KMS-11 (cell line): ENCODE data around the gene RPTOR.

Experiments
- H2AFZ ChIP-seq: fragments of 200-600 bp; sonication (generic); 2 replicates; pipeline ENCODE4 v1.6.1; 2016; ENCODE audit warnings: antibody characterized with exemption, mixed run types, low read depth
- H3K27ac ChIP-seq: fragments of 200-600 bp; sonication (generic); 2 replicates; pipeline ENCODE4 v1.6.1; 2016; ENCODE audit warnings: mild to moderate bottlenecking, mixed run types
- H3K27me3 ChIP-seq: fragments of 200-600 bp; sonication (generic); 2 replicates; pipeline ENCODE4 v1.6.1; 2017; ENCODE audit warnings: mild to moderate bottlenecking, low read depth, mixed run types, moderate library complexity; ENCODE audit not compliant: insufficient read depth
- H3K36me3 ChIP-seq: fragments of 200-600 bp; sonication (generic); 2 replicates; pipeline ENCODE4 v1.6.1; 2017; ENCODE audit warnings: mild to moderate bottlenecking, mixed run types; ENCODE audit not compliant: insufficient read depth
- H3K4me1 ChIP-seq: fragments of 200-600 bp; sonication (generic); 2 replicates; pipeline ENCODE4 v1.6.1; 2016; ENCODE audit warnings: mild to moderate bottlenecking, low read depth, mixed run types; ENCODE audit not compliant: poor library complexity, severe bottlenecking
- H3K4me2 ChIP-seq: fragments of 200-600 bp; sonication (generic); 2 replicates; pipeline ENCODE4 v1.7.0; 2016; ENCODE audit warnings: mild to moderate bottlenecking, mixed run types
- H3K4me3 ChIP-seq: fragments of 200-600 bp; sonication (generic); IDR thresholded peaks from 2 replicates; pipeline ENCODE4 v1.6.1; 2017; ENCODE audit warnings: low read depth, low read length, mixed read lengths; ENCODE audit not compliant: insufficient read depth
- H3K79me2 ChIP-seq: fragments of 200-600 bp; sonication (generic); 2 replicates; pipeline ENCODE4 v1.6.1; 2016; ENCODE audit warnings: low read depth, mixed run types; ENCODE audit not compliant: insufficient read depth
- H3K9ac ChIP-seq: fragments of 200-600 bp; sonication (generic); 2 replicates; pipeline ENCODE4 v1.6.1; 2016; ENCODE audit warnings: mild to moderate bottlenecking, mixed run types
- H4K20me1 ChIP-seq: fragments of 200-600 bp; sonication (generic); 2 replicates; pipeline ENCODE4 v1.6.1; 2016; ENCODE audit warnings: mild to moderate bottlenecking, mixed run types; ENCODE audit not compliant: insufficient read depth
- CTCF ChIP-seq: fragments of 200-600 bp; sonication (generic); conservative IDR thresholded peaks from 2 replicates; pipeline ENCODE4 v1.6.1; 2017; ENCODE audit warnings: low read depth, mild to moderate bottlenecking, antibody characterized with exemption, low read length, moderate library complexity, mixed read lengths

RPTOR gene

GRCh38 chr17:80862481-80862961 is 317.9 kb downstream of the RPTOR start:
- Histone ChIP-seq H3K4me1 (no peaks in the 10 kb centered on the region), H3K79me2 (no peaks in the 10 kb centered on the region), H2AFZ (no peak overlapping the region), H3K36me3 (no peaks in the 10 kb centered on the region), H3K27me3 (no peaks in the 10 kb centered on the region), H3K9ac (no peak overlapping the region), H4K20me1 (no peaks in the 10 kb centered on the region), H3K27ac (no peak overlapping the region), H3K4me3 (no peak overlapping the region), H3K4me2 (no peak overlapping the region)
- no peak for TF ChIP-seq CTCF

- Histone ChIP-seq H3K79me2 (no peaks in the 10 kb centered on the region), H3K36me3 (no peaks in the 10 kb centered on the region), H2AFZ (no peak overlapping the region), H4K20me1 (no peaks in the 10 kb centered on the region), H3K4me1 (no peaks in the 10 kb centered on the region), H3K27me3 (no peaks in the 10 kb centered on the region), H3K4me2 (no peak overlapping the region), H3K27ac (no peak overlapping the region), H3K9ac (no peak overlapping the region), H3K4me3 (no peak overlapping the region)
- TF ChIP-seq CTCF: no peak
Measured at GRCh38 chr17:80862978-80863377, 318.3 kb downstream of the RPTOR start.

DNA sequence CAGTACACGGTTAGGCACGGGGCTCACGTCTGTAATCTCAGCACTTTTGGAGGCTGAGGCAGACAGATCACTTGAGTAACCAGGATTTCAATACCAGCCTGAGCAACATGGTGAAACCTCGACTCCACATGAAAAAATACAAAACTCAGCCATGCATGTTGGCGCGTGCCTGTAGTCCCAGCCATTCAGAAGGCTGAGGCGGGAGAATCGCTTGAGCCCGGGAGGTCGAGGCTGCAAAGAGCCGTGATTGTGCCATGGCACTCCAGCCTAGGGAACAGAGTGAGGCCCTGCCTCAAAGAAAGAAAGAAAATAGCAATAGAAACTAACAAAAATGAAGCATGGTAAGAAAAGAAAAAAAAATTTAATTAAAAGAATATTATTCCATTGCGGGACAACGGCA is 319.0 kb downstream of the RPTOR start:
- Histone ChIP-seq H3K79me2 (no peaks in the 10 kb centered on the region), H2AFZ (no peak overlapping the region), H3K4me2 (no peak overlapping the region), H3K27me3 (no peaks in the 10 kb centered on the region), H3K27ac (no peak overlapping the region), H3K4me3 (no peak overlapping the region), H3K9ac (no peak overlapping the region), H4K20me1 (no peaks in the 10 kb centered on the region), H3K36me3 (no peaks in the 10 kb centered on the region), H3K4me1 (no peaks in the 10 kb centered on the region)
- no peak for TF ChIP-seq CTCF

GRCh38 chr17:80864751-80865150 is 320.1 kb downstream of the RPTOR start:
- no peak overlapping the region for H3K4me2 ChIP-seq
- H2AFZ ChIP-seq: no peak overlapping the region
- no peak overlapping the region for H3K9ac ChIP-seq
- no peaks in the 10 kb centered on the region for H3K4me1 ChIP-seq
- no peaks in the 10 kb centered on the region for H4K20me1 ChIP-seq
- no peak for TF ChIP-seq CTCF
- H3K79me2 ChIP-seq: no peaks in the 10 kb centered on the region
- H3K27me3 ChIP-seq: no peaks in the 10 kb centered on the region
- no peaks in the 10 kb centered on the region for H3K36me3 ChIP-seq
- no peak overlapping the region for H3K4me3 ChIP-seq
- H3K27ac ChIP-seq: no peak overlapping the region
